SU-DHL-6 (cell line): ENCODE data around the gene MYRFL.

ENCODE experiments used
- CTCF ChIP-seq: fragments of 200-600 bp; sonication (generic); IDR thresholded peaks from one replicate; pipeline ENCODE4 v1.5.1; 2017; ENCODE audit warnings: antibody characterized with exemption, mild to moderate bottlenecking, low read length, moderate library complexity; ENCODE audit not compliant: insufficient read depth, poor library complexity, severe bottlenecking
- EZH2phosphoT487 ChIP-seq: fragments of 200-600 bp; sonication (generic), shearing (Covaris generic); conservative IDR thresholded peaks from 2 replicates; pipeline ENCODE4 v1.6.1; 2018; ENCODE audit warnings: mild to moderate bottlenecking, antibody characterized with exemption, low read length, moderate library complexity, mixed read lengths

- TF ChIP-seq CTCF (no peak), EZH2phosphoT487 (no peak)
These were observed 85.7 kb downstream of the MYRFL start for GRCh38 chr12:69910694-69911093.
